AG08395 (cell line): ENCODE results near the gene SSMEM1.
"Not testable (repeated sequence)": the region's sequence is repeated elsewhere in the genome, so short reads cannot be mapped to it uniquely, and the experiment has no call there.

Experiments used
- DNase-seq: peaks from one replicate; pipeline ENCODE4 v3.0.0; 2012; ENCODE audit warnings: mixed read lengths, low spot score

Gene SSMEM1, protein sequence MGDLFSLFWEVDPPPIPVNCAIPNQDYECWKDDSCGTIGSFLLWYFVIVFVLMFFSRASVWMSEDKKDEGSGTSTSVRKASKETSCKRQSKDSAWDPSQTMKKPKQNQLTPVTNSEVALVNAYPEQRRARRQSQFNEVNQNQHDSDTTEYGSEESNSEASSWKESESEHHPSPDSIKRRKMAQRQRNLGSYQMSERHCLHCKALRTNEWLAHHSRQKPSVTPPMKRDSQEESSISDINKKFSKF

DNA sequence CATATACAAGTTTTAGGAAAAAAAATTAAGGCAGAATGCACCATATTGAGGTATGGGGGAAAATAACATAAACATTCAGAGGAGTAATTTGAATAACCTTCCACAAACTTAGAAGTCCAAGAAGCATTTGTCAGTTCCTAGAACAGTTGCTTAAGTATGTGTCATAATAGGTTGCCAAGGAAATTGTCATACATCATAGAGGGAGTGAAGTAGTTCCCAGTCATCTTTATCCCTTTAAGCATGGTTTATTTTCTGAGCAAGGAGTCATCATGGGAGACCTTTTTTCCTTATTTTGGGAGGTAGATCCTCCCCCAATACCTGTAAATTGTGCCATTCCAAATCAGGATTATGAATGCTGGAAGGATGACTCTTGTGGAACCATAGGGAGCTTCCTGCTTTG is at the start of gene SSMEM1:
TSS of gene SSMEM1 (plus strand) at position 219 of the 400 bp plus-strand sequence. CDS start at position 270, 51 bp downstream.
- peak; percentile 59 for DNase-seq

DNA sequence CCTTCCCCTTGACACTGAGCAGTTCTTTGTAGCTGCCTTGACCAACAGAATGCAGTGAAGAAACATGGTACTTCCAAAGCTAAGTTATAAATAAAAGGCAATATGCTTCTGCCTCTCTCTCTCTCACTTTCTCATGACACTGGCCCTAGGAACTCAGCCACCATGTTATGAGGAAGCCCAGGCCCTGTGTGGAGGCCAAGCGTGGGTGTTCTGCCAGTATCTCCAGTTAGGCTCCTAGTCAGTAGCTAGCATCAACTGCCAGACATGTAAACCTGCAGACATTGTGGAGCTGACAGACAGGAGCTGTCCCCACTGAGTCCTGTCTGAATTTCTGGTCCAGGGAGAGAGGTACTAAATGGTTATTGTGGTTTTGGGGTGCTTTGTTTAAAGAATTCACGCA is 47.6 kb upstream of the SSMEM1 start:
- no peak for DNase-seq

DNA sequence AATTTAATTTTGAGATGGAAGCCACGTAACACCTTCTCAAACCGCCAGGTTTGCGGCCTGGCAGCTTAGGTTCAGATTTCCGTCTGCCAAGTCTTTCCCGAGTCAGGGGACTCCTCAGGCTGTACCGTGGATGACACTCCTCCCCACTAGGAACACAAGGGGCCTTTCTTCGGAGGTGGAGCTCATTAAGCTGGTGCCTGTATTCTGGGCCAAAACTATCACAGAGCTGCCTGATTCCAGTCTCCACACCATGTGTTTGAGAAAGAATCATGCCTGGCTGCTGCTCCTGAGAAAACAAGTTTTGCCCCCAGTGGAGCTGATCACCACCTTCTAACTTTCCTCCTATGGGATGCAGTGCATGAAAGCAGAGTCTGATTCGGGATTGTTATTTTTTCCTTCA is 47.2 kb upstream of the SSMEM1 start:
- DNase-seq = no peak

DNA sequence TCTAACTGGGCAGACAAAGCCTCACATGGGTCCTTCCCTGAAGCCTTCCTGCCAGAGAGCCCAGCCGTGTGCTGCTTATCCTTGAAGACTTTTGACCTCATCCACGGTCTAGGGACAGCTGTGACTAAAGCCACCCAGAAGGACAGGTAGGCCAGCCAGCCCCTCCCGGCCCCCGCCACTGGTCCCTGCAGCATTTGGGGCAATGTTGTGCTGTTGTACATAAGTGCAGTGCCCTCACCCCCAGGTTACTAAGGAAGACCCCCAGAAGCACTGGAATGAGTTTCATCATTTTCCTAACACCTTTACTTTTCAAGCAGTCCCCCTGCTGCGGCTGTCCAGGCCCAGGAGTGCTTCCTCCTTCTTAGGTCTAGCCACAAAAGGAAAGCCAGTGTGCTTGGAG is 45.5 kb upstream of the SSMEM1 start:
- no peak for DNase-seq

DNA sequence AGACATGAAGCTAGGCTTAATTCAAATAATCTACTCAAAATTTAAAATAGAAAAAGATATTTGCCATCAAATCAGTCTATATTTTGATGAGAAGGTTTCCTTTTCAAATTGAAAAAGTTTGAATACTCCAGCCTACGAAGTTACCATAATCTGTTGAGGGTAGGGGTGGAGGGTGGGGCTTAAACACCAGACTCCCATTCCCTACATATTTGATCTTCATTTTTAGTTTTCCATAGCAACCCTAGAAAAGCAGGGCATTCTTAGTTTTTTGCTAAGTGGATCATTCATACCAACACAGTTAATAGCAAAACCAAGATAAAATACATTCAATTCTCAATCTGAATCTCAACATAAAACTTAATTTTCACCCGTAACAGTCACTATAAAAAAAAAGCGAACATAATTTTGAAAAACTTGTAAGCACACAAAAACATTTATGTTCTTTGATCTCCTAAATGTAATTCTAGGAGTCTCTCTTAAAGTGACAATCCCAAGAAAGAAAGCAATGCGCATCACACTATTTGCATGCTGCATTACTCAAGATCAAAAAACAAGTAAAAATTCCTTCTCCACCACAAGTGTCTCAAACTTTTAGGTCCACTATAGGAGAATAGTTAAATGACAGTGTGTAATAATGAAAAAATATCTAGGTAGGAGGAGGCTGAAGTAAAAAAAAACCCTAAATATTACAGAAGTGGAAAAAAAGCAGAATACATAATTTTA is 33.3 kb upstream of the SSMEM1 start:
- DNase-seq = no peak

DNA sequence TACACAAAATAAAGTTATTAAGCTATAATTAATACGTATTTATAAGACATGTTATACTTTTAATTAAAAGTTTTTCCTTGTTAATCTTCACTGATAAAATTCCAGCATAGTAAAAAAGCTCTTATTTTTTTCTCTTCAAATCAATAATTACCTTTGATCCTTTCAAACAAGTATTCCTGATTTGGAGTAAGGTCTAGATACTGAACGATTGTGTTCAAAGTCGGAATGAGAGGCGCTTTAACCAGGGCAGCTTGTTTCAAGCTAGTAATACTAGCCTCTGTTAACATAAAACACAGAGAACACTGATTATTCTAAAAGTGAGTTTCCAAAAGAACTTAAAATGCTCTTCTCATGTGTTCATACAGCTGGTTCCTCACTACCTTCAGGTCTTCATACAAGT is 29.4 kb upstream of the SSMEM1 start:
- DNase-seq = no peak

DNA sequence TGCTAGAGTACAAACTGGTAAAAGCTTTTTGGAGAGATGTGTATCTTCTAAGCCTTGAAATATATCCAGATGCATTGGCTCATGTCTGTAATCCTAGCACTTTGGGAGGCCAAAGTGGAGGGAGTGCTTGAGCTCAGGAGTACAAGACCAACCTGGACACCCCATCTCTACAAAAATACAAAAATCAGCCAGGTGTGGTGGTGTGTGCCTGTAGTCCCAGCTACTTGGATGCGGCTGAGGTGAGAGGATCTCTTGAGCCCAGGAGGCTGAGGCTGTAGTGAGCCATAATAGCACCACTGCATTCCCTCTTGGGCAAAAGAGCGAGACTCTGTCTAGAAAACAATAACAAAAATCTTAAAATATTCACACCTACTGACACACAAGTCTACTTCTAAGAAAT is 28.0 kb upstream of the SSMEM1 start:
- DNase-seq = no peak

DNA sequence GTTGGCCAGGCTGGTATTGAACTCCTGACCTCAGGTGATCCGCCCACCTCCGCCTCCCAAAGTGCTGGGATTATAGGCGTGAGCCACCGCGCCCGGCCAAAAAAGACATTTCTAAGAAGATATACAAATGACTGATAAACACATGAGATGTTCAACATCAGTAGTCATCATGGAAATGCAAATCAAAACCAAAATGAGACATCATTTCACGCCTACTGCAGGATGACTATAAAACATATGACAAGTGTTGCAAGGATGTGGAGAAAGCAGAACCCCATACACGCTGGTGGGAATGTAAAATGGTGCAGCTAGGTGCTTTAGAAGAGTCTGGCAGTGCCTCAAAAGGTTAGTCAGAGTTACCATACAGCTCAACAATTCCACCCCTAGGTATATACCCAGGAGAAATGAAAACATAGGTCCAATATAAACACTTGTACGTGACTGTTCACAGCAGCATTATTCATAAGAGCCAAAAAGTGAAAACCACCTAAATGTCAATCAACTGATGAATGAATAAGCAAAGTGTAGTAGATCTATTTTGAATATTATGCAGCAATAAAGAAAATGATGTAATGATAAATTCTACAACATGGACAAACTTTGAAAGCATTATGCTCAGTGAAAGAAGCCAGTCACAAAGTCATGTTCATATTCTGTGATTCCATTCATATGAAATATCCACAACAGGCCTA is 26.9 kb upstream of the SSMEM1 start:
- DNase-seq = no peak

DNA sequence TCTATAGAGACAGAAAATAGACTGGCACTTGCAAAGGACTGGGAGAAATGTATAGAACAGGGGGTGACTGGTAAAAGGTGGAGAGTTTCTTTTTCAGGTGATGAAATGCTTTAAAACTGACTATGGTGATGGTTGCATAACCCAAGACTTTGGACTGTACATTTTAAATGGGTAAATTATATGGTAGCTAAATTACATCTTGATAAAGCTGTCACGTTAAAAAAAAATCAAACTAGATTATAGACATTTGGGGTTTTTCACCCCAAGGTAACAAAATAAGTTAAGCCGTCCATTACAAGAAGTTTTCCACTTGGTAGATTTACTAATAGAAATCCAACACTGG is 26.4 kb upstream of the SSMEM1 start:
- no peak for DNase-seq

DNA sequence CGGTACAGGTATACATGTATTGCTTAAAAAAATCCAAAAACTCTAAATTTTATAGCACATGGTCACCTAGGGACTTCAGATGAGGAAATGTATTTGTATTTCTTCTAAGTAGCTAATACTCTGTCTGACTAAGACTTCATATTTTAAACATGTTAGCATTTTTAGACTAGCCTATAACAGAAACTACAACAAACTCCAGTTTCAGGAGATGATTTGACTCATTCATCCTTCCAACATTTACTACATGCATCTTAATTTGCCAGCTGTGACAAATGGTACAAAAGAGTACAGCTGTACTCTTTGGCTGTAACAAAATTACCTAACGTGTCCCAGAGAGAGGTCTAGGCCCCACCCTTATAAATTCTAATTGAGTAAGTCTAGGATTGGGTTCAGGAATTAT is 24.7 kb upstream of the SSMEM1 start:
- no peak for DNase-seq

DNA sequence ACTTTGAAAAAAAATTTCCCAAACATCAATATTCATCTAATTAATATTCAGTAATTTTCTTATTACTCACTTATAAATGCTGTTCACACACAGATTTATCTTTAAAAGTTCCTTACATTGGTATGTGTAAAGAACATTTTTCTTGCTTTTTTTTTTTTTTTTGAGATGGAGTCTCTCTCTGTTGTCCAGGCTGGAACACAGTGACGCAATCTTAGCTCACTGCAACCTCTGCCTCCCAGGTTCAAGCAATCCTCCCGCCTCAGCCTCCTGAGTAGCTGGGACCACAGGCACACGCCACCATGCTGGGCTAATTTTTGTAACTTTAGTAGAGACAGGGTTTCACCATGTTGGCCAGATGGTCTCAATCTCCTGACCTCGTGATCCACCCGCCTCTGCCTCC is 23.3 kb upstream of the SSMEM1 start:
- not testable (repeated sequence) for DNase-seq

DNA sequence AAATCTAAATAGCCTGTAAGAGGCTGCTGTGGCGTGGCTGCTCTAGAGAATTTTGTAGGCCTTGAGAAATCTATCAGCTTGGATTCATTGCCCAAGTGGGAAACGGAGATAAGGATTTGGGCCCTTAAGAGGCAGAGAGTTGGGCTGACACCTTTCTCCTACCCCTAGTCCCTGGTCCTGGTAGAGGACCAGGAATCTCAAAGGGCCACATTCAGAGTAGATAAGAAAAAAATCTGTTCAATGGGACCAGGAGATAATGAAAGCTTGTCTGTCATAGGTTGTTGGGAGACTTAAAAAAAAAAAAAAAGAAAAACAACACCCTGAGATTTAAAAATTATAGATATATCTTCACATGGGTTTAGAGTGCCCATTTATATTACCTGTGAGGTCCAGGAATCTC is 20.3 kb upstream of the SSMEM1 start:
- no peak for DNase-seq

DNA sequence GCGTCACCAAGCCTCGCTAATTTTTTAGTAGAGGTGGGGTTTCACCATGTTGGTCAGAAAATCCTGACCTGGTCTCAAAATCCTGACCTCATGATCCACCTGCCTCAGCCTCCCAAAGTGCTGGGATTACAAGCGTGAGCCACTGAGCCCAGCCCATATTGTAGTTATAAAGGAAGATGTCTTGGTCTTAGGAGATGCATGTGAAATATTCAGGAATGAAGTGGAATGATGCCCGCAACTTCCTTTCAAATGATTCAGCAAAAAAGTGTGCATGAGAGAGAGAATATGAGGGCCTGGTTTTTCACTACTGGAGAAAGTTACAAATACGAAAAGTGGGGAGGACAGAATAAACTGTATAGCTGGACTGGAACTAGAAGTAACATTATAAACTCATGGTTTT is 18.3 kb upstream of the SSMEM1 start:
- DNase-seq = peak; percentile 10

DNA sequence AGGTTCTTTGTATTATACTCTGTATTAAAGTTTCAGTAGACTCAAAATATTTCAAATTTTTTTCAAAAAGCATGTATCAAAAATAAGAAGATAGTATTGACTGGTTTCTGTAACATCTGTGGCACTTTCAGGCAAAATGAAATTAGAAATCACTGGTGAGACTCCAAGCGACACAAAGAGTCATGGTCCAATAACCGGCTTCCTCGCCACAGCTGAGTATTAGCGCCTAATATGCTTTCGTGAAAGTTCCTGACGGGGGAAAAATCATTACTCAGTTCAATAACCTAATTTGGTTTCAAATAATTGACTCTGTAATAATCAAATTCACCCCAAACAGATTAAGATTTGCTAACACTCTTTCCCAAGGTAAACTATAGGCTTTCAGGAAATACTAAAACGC is 15.9 kb upstream of the SSMEM1 start:
- DNase-seq = no peak

DNA sequence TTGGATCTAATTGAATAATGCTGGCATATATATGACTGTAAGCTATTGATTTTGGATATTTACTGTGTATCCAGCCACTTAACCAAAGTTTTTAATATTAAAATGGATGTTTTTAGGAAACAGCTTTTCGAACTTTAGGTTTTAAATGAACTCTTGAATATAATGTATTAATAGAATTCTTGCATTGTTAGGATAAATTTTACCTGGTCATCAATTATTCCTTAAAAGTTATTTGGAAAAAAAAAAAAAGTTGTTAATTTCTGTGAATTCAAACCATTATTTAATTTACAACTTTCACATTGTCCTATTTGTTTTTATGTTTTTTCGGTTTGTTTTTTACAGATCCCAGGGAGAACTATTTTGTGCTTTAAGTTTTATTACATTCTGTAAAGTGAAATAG is 12.3 kb upstream of the SSMEM1 start:
- no peak for DNase-seq

DNA sequence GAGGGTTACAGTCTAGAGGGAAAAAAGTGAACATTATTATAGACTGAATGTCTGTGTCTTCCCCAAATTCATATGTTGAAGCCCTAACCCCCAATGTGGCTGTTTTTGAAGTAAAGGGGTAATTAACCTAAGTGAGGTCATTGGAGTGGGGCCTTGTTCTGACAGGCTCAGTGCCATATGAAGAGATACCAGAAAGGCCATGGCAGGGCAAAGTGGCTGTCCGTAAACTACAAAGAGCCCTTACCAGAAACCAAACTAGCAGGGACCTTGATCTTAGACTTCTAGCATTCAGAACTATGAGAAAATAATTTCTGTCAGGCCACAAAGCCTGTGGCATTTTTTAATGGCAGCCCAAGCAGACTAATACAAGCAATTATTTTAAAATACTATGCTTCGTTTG is 11.2 kb upstream of the SSMEM1 start:
- DNase-seq = no peak

DNA sequence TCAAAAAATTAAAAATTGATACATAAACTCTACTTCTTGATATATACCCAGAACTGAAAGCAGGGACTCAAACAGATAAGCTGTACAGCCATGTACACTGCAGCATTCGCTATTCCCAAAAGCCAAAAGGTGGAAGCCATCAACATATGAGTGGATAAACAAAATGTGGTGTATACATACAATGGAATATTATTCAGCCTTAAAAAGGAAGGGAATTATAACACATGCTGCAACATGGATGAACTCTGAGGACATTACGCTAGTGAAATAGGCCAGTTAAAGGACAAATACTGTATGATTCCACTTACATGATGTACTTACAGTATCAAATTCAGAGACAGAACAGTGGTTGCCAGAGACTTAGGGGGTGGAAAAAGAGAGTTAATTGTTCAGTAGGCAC is 10.6 kb upstream of the SSMEM1 start:
- no peak for DNase-seq

DNA sequence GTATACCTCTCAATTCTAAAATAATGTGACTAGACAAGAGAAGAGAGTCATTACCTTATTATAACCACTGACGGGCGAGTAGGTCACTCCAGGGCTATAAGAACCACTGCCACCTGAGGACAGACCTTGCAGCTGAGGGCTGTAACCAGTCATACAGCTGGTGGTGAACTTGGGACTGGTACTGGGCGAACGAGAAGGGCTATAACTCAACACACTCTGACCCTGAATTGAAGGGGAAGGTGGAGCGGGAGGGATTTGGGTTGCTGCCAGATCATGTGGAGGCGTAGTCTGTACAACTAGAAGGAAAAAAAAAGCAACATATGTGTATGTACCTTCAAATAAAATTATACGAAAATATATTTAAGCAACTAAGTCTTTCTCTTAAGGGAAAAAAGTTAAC is 5.9 kb upstream of the SSMEM1 start:
- DNase-seq = no peak

DNA sequence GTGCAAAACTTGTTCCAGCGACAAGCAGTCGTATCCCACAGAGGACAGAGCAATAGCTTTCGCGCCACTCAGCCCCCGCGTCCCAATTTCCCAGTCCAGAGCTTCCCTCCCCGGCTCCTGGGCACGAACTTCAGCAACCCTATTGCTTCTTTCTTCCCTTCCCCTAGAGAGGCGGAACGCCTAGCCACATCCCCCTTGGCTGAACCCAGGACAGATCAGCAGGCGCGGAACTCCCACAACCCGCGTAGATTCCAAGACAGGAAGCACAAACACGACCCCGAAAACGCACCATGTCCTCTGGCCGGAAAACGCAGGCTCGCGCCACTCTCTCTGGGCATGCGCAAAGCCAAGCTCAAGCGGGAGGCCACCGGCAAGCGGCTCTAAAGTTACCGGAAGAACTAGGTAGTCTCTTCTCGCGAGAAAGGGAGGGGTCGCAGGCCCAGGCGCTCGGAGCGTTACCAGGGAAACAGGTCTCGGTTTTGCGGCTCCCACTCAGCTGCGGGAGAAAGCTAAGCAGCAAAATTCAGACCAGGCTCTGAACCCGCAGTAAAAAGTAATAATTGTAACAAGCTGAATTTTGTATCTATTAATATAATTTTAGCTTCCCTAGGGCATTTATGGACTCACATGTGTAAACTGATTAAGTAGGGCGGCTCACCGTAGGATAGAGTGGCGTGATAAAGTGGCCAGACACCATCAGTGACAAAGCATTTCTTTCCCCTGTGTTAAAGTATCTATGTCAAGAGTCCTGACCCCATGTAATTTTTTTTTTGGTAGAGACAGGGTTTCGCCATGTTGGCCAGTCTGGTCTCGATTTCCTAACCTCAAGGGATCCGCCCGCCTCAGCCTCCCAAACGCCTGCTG is 2.3 kb upstream of the SSMEM1 start, which contains the start of gene TMEM209:
TSS of gene TMEM209 (minus strand) at position 323 of the 864 bp plus-strand sequence. CDS start at position 292, 31 bp downstream.
- peak; percentile 97 for DNase-seq

DNA sequence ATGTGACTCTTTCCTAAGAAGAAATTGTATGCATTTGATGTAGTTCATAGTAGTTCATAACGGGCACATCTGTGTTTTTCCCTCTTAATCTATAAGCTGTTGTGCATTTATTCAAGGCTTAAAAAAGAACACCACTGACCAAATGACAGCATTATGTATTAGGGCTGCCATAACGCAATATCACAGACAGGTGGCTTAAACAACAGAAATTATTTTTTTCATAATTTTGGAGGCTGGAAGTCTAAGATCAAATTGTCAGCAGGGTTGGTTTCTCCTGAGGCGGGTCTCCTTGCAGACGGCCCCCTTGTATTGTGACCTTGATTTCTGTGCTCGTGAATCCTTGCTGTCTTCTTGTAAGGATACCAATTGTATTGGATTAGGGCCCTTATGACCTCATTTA is 627 bp upstream of the SSMEM1 start:
- DNase-seq = no peak

DNA sequence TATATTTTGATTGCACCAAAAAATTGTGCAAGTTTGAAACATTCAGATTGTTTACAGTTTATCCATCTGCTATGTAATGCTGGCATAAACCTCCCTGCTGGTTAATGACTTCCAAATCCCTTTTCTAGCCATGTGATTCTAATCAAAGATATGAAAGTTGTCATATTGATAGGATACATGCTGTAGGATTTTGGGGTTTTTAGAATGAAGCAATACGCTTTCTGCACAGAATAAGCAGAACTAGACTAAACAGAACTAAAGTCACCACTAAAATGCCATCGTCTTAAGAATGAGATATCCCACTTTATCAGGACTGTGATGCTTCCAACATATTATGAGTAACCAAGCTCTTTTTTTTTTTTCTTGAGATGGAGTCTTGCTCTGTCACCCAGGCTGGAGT is 856 bp downstream of the SSMEM1 start:
- no peak for DNase-seq

DNA sequence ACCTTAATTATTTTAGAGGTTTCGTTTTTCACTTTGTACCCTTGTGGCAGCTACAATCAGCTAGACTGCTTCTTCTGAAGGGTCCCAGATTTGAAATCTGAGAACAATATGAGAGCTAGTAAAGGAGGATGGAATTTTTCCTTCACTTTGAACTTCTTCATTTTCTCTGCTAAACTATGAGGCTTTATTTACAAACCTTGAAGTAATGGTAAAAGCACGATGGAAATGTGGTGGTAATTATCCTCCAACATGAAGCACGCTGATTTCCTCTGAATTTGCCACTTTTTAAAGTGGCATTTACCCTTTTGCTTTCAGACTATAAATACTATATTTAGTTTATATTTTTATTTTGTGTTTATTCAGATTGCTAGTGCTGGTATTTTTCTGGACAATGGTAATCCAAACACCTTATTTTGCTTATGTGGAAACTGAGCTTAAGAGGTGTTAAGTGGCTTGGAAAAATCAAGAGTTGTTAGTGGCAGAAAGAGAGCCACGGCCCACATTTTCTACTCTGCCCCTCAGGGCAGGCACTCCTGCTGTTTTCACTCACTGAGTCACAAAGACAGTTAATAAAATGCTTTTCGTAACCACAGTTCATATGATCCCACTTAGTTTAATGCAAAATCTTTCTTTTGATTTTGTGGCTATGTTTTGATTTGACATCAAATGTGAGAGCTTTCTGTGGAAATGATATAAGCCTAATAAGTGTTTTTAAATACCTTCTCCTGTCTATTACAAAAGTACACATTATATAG is 2.7 kb downstream of the SSMEM1 start:
- peak; percentile 52 for DNase-seq
